Measurements from ENCODE around the gene AVPR1B.

The AVPR1B gene, protein sequence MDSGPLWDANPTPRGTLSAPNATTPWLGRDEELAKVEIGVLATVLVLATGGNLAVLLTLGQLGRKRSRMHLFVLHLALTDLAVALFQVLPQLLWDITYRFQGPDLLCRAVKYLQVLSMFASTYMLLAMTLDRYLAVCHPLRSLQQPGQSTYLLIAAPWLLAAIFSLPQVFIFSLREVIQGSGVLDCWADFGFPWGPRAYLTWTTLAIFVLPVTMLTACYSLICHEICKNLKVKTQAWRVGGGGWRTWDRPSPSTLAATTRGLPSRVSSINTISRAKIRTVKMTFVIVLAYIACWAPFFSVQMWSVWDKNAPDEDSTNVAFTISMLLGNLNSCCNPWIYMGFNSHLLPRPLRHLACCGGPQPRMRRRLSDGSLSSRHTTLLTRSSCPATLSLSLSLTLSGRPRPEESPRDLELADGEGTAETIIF

DNA sequence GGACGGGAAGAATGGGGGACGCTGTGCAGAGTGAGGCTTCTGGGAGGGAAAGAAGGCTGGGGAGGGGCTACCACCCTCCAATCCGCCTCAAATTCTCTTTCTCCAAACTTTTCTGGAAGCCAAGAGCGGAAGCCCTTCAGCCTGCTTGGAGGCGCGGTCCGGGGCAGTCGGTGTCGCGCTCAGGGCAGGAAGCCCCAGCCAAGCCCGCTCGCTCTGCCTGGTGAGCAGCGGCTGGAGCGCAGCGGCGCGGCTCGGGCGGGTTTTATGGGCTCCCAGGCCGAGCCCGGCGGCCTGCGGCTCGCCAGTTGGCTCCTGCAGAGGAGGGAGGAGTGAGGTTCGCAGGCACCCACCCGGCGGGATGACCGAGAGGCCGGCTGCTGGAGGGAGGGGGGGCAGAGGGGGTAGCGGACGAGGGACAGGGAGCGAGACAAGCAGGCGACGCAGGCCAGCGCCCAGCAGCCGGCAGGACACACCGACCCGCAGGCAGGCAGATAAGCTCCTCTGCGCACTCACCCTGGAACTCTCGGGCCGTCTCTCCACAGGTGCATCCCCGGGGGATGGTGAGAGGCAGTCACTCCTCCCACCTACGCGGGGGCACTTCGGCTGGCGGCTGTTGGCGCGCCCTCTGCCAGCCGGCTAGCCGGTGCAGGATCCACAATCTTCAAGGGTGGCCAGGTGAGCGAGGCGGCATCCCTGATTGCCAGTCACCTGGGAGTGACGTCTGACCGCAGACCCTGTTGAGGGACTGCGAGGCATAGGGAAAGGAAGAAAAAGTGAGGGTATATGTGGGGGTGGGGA, at the start of gene AVPR1B:
Gene AVPR1B (minus strand): TSS at position 238 of the 798 bp plus-strand sequence. CDS start 498 bp downstream, outside the sequence.
- peak; percentile 55 for DNase-seq

DNA sequence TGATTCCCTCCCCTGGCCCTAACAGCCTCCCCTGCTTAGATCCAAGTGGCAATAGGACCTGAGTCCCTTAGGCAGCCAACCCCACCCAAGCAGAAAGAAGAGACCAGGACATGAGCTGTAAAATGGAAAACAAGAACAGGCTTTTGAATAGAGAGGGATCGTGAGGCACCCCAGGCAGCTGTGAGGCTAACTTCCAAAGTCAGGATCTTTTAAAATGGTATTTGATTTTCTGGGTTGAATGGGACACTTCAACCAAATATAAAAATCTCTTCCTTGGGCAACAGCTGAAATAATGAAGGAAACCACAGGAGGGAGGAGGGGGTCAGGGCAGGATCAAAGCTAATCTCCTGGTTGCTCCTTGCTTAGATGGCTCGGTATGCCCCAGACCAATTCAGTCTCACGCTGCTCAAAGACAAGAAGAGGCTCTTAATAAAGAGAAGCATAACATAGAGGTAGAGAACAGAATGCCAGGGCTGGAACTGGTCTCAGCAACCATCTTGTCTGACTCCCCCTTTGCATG, 28.6 kb upstream of the AVPR1B start:
- no peak for DNase-seq

DNA sequence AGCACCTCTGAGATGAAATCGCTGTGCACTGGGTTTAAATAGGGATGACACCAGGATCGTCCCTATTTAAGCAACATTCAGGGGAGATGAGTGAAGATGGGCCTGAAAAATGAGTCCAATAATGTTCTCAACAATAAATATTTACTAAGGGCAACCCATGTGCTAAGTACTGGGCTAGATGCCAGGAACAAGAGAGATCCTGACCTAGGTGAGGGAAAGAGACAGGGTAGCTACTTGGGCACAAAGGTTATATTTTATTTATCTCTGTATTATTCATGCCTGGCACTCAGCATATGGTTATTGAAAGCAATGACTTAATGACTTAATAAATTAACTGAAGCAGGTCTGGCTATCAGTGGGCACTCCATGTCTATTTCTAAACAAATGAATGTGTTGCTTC, 27.4 kb upstream of the AVPR1B start:
- no peak for DNase-seq

- DNase-seq, result peak; percentile 61
These were observed 26.5 kb upstream of the AVPR1B start for GRCh38 chr1:206143537-206144172.

DNA sequence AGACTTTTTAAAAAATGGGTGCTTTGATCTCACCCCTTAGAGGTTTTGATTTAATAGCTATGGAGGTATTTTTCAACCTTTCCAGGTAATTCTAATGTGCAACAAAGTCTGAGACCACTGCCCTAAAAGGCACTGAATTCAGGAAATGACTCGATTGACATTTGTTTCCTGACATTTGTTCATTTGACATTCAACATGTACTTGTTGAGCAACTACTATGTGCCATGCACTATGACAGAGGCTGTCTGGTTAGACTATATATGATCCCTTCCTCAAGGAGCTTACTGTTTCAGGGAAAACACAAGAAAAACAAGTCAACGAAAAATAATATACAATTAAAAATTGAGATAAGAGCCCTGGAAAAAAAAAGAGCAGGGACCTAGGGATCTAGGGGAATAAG, 25.6 kb upstream of the AVPR1B start:
- DNase-seq, result no peak

DNA sequence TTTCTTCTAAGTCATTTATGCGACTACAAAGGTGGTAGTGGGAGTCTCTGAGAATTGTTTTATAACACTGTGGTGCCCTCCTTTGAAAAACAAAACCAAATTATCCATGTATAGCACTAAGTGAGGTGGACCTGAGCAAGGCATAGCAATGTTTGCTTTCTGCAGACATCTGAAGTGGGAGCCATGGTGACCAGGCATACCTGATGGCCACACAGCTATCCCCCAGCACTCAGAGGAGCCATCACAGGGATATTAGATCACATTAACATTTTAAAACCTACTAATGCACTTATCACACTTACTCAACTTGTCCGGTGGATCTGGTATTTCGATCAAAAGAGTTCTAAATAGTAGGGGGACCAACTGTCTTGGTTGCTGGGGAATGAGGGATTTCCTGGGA, 24.8 kb upstream of the AVPR1B start:
- no peak for DNase-seq

DNA sequence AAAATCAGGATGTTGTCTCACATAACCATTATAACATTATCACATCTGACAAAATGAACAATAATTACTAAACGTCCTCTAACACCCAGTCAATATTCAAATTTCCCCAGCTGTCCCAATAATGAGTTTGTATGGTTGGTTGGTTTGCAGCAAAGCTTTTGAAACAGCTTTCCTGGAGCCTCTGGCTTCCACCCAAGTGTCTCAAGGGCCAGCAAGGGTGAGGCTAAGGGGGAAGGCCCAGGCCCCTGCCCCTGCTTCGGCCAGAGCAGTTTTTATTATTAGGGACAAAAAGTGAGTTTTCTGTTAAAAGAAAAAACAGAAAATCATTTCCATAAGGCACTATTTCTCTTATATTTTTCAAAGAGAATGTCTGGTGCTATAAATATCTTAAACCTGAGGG, 19.1 kb upstream of the AVPR1B start:
- DNase-seq, result no peak

GRCh38 chr1:206135248-206135647, 18.1 kb upstream of the AVPR1B start:
- DNase-seq, result no peak

DNA sequence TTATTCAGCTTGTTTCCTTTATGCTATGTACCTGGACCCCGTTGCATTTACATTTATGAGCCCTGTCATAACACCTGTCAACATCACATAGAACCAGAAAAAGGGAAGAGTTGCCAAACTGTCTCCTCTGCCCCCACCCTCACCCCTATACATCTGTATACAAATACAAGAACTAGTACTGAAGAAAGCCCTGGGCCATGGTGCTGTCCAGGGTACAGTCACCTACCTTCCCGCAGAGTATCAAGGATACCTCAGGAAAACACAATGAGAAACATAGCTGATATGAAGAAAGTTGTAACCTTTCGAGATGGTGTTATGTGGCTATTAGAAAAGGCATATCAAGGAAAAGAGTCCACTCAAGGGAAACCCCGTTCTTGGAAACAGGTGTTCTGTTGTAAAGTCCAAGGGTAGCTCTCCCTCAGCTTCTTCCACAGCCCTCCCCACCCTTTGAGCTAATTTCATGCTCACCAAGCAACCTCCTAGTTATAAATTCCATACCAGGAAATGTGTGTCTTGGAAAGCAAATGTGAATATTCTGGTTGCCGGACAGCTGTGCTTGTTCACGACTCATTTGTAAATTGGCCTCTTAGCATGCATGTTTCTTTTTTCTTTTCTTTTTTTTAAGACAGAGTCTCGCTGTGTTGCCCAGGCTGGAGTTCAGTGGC, 16.7 kb upstream of the AVPR1B start:
- DNase-seq, result no peak

- no peak for DNase-seq
These were observed 13.8 kb upstream of the AVPR1B start for GRCh38 chr1:206131037-206131436.

GRCh38 chr1:206128196-206128595, 11.0 kb upstream of the AVPR1B start:
- DNase-seq, result no peak

DNA sequence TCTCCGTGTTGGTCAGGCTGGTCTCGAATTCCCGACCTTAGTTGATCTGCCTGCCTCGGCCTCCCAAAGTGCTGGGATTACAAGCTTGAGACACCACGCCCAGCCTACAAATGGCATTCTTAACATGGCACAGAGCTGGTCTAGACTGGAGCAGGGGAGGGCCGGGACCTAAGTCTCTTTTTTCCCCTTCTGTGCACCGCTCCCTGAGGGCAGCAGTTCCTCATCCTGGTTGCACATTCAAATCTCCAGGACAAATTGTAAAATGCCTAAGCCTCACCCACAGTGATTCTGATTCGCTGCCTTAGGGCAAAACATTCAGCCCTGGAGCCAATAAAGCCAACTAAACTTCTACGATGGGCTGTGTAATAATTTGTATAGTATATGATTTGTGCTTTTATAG, 10.1 kb upstream of the AVPR1B start:
- no peak for DNase-seq

DNA sequence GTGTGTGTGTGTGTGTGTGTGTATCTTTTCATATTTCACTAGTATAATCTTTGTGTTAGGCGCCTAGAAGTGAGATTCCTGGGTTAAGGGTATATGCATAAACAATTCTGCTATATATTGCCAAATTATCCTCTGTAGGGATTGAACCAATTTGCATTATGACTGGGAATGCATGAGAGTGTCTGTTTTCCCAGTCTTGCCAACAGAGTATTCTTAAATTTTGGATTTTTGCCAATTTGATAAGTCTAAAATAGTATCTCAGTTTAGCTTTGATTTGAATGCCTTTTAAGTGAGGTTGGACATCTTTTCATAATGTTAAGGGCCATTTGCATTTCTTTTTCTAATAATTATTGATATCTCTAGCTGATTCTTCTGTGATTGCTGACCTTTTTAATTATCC, 8.2 kb upstream of the AVPR1B start:
- DNase-seq, result no peak

- DNase-seq, result no peak
These were observed 5.5 kb upstream of the AVPR1B start for GRCh38 chr1:206122686-206123085.

DNA sequence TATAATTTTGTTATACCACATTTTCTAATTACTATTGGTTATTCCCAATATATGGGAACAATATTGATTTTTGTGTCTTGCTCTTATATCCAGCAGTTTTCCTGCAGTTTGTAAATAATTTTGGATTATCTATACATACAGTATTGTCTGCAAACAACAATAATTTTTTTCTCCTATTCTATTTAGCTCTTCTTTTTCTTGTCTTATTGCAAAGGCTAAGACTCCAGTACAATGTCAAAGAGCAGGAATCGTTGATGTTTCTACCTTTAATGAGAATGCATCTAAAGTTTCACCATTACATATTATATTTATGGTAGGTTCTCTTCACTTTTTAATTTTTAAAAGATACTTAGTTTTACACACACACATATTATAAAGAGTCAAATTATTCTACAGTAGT, 4.1 kb upstream of the AVPR1B start:
- DNase-seq, result no peak

DNA sequence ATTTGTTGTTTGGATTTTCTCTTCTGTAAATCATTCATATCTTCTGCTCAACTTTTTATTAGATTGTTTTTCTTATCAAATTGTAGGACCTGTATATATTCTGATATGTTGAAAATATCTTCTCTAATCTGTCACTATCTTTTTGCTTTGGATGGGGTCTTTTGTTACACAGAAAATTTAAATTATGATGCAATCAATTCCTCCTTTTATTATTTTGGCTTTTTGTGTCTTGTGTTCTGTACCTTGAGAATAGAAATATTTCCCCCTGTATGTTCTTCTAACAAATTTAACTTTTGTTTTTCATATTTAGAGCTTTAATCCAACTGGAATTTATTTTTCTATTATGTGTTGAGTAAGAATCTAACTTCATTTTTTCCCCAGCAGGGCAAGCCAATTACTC, 3.2 kb upstream of the AVPR1B start:
- no peak for DNase-seq

DNA sequence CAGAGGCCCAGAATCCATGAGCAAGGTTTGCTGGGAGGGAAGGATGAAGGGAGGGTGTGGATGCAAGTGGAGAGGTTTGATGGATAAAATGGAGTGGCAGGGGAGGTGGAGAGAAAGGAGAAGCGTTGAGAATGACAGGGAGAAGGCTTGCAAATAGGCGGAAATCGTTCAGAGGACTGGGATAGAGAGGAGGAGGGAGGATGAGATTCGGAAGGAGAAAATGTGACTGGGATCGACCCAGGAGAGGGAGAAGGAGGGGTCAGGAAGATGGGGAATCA, 376 bp downstream of the AVPR1B start:
- no peak for DNase-seq

- no peak for DNase-seq
These were observed 856 bp downstream of the AVPR1B start for GRCh38 chr1:206116191-206116872.

DNA sequence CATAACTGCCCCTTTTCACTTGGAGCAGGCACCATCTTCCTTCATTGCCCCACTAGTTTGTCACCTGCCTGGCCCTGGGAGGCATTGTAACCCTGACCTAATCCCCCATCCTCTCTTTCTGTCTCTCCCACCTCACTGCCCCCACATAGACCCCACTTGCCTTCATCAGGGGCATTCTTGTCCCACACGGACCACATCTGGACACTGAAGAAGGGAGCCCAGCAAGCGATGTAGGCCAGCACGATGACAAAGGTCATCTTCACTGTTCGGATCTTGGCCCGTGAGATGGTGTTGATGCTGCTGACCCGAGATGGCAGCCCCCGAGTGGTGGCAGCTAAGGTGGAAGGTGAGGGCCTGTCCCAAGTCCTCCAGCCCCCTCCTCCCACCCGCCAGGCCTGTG, 1.4 kb downstream of the AVPR1B start:
- no peak for DNase-seq

DNA sequence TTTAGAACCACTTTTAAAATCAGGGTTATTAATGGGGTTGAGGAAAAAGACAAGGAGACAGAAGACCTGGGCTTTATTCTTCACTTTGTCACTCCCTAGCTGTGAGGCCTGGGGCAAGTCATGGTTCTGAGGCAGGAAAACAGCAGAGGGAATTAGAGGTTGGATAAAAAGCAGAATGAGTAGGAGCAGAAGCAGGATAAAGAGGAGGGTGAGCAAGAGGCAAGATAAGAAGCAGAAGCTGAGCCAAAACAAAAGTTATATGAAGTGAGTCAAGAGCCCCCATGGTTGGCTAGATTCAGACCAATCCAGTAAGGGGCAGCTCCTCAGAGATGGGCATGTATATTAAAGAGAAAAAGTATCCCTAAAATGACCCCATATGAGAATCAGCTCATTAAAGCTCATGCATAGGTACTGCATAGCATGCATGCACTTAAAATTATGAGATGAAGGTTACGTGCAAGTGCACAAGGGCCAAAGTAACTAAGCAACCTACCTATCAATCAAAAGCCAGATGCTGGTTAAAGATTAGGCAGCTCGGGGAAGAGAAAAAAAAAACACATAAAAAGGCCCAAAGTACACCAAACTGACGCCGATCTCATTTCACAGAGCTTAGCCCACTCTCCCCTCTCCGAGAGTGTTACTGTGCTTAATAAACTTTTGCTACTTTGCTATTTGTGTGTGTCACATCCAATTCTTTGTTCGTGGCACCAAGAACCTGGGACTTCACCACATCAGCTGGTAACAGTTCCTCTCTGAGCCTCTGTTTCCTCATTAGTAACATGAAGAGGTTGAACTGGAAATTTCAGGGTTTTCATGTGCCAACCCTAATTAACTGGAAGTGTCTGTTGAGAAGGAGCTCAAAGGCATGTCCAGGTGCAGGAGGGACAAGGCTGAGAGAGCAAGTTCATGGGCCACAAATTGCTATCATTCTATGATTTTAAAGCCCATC, 2.2 kb downstream of the AVPR1B start:
- no peak for DNase-seq

DNA sequence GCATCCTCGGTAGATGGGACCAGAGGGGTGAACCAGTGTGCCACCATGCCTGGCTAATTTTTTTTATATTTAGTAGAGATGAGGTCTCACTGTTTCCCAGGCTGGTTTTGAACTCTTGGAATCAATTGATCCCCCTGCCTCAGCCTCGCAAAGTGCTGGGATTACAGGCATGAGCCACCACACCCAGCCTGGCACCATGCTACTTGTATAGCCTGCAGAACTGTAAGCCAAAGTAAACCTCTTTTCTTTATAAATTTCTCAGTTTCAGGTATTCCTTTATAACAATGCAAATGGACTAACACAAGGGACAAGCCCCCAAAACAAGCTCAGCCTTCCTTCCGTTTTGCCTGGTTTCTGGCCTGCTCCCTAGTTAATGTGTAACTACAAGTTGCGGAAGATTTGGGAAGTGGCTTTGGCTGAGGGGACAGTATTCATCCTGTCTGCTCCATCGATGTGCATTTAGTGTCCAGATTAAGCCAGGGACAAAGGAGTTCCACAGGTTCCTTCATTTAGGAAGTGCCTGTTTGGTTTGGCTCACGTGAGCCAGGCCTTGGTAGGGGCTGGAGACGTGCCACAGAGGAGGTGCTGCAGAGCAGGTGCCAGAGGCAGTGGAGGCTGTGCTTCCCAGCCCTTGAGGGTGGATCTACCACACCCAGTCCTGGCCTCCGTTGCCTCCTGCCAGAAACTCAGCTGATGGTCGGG, 4.4 kb downstream of the AVPR1B start:
- no peak for DNase-seq

All from NCI-H187 treated with DMSO at 0.1 percent for 48 hours (cell line).